ENCODE results near the gene CENPO. TPM values are rescaled to one million over a fixed set of nuclear protein-coding genes. Genes with fewer than 3 reads are reported as not detected.

CENPO gene
- total RNA-seq, 2 donors from 2014 or later = 27.3 to 40.3 TPM

- Mint-ChIP-seq H3K4me1 (no peaks in the 10 kb centered on the region), H3K4me3 (no peak overlapping the region), H3K9me3 (peaks cover 9% of the 10 kb centered on the region), H3K27me3 (ENCODE audit: insufficient read depth) (no peaks in the 10 kb centered on the region), H3K27ac (no peak overlapping the region), H3K36me3 (ENCODE audit: low read depth) (peaks cover 12% of the 10 kb centered on the region)
- Histone ChIP-seq H3K36me3 (ENCODE audit: control insufficient read depth, insufficient read depth, low read length) (no peaks in the 10 kb centered on the region), H3K9me3 (ENCODE audit: control insufficient read depth, low read length) (peaks cover 6% of the 10 kb centered on the region), H3K27ac (ENCODE audit: low read depth, low read length) (no peak overlapping the region), H3K27me3 (ENCODE audit: control insufficient read depth, insufficient read depth, low read length, poor library complexity, severe bottlenecking) (no peaks in the 10 kb centered on the region), H3K4me3 (ENCODE audit: low read length) (no peak overlapping the region), H3K9ac (ENCODE audit: extremely low read depth, low read length, poor library complexity, severe bottlenecking) (no peak overlapping the region), H3K4me1 (ENCODE audit: control insufficient read depth, insufficient read depth, low read length) (no peaks in the 10 kb centered on the region)
- 92 to 94% methylated on average over 17 to 26 of the region's 26 CpGs for WGBS, 2 experiments (ENCODE audit: insufficient coverage in 1 of 2, insufficient read length in 1 of 2)
- no peak for DNase-seq
- no peak for TF ChIP-seq CTCF (conservative IDR thresholded peaks at IDR 0.05)
Measured at GRCh38 chr2:24840962-24841945, 48.0 kb downstream of the CENPO start.

DNA sequence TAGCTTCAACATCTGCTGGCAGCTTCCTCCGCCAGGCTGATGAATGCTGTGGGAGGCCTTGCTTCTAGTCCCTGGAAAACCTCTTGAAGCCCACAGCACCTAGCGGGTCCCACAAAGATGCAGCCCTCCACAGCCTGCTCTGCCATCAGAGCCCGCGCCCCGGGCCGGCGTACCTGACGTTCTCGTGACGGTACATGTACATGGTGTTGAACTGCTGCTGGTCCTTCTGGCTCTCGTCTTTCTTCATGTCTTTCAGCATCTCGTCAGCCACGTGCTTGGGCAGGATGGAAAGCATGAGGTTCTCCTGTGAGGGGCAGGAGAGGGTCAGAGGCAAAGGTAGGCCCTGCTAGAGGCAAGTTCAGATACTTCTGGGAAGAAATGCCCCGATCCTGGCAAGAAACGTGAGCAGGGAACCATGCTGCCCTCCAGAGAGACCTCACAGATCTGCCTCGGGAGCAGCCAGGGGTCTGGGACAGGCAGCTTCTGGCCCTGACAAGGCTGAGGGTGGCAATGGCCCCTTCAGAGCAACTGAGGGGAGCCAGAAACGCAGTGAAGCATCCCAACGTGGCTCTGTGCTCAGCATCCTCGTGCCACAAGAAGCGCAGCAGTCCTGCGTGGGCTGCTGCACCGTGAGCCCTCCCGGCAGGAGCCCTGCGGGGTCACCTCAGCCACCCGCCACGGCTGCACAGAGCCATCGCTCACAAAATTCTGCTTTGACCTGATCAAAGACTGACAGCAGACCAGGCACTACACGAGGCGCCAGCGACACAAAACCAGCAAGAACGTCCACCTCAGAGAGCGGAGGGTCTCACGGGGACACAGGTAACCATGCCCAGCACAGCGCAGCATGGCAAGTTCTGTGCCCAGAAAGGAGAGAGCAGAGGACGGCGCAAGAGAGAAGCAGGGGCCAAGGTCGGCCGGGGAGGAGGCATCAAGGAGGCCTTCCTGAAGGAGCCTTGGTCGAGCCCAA is 49.1 kb downstream of the CENPO start:
- H3K36me3 Mint-ChIP-seq (ENCODE audit: low read depth) = peaks cover 18% of the 10 kb centered on the region
- H3K4me3 Mint-ChIP-seq = no peak overlapping the region
- Histone ChIP-seq H3K9ac (ENCODE audit: extremely low read depth, low read length, poor library complexity, severe bottlenecking) (no peak overlapping the region), H3K27me3 (ENCODE audit: control insufficient read depth, insufficient read depth, low read length, poor library complexity, severe bottlenecking) (no peaks in the 10 kb centered on the region), H3K27ac (ENCODE audit: low read depth, low read length) (no peak overlapping the region), H3K4me1 (ENCODE audit: control insufficient read depth, insufficient read depth, low read length) (no peaks in the 10 kb centered on the region), H3K36me3 (ENCODE audit: control insufficient read depth, insufficient read depth, low read length) (no peaks in the 10 kb centered on the region), H3K9me3 (ENCODE audit: control insufficient read depth, low read length) (peaks cover 14% of the 10 kb centered on the region), H3K4me3 (ENCODE audit: low read length) (no peak overlapping the region)
- peaks cover 20% of the 10 kb centered on the region for H3K9me3 Mint-ChIP-seq
- WGBS, 2 experiments (ENCODE audit: insufficient coverage in 1 of 2, insufficient read length in 1 of 2) = 93 to 96% methylated on average over 37 to 39 of the region's 39 CpGs
- H3K27me3 Mint-ChIP-seq (ENCODE audit: insufficient read depth) = no peaks in the 10 kb centered on the region
- no peak for DNase-seq
- H3K27ac Mint-ChIP-seq = peak overlapping the region; percentile 35
- H3K4me1 Mint-ChIP-seq = no peaks in the 10 kb centered on the region
- no peak for TF ChIP-seq CTCF (conservative IDR thresholded peaks at IDR 0.05)

- Mint-ChIP-seq H3K36me3 (ENCODE audit: low read depth) (peaks cover 24% of the 10 kb centered on the region), H3K27me3 (ENCODE audit: insufficient read depth) (no peaks in the 10 kb centered on the region), H3K4me1 (no peaks in the 10 kb centered on the region), H3K27ac (no peak overlapping the region), H3K4me3 (no peak overlapping the region), H3K9me3 (peaks cover 28% of the 10 kb centered on the region)
- H3K36me3 ChIP-seq (ENCODE audit: control insufficient read depth, insufficient read depth, low read length) = no peaks in the 10 kb centered on the region
- no peak overlapping the region for H3K4me3 ChIP-seq (ENCODE audit: low read length)
- TF ChIP-seq CTCF (conservative IDR thresholded peaks at IDR 0.05) = no peak
- H3K27ac ChIP-seq (ENCODE audit: low read depth, low read length) = no peak overlapping the region
- DNase-seq = no peak
- peaks cover 18% of the 10 kb centered on the region for H3K9me3 ChIP-seq (ENCODE audit: control insufficient read depth, low read length)
- H3K27me3 ChIP-seq (ENCODE audit: control insufficient read depth, insufficient read depth, low read length, poor library complexity, severe bottlenecking) = no peaks in the 10 kb centered on the region
- H3K4me1 ChIP-seq (ENCODE audit: control insufficient read depth, insufficient read depth, low read length) = no peaks in the 10 kb centered on the region
- no peak overlapping the region for H3K9ac ChIP-seq (ENCODE audit: extremely low read depth, low read length, poor library complexity, severe bottlenecking)
- WGBS, 2 experiments (ENCODE audit: insufficient coverage in 1 of 2, insufficient read length in 1 of 2) = 94% methylated on average over 12 of the region's 12 CpGs
Measured at GRCh38 chr2:24843330-24843860, 50.2 kb downstream of the CENPO start.
